IPS-20b (cell line): Measurements from ENCODE around the gene MGAT5.

Experiments used
- H3K27ac ChIP-seq: one replicate; pipeline ENCODE4 v1.5.1; 2013; ENCODE audit warnings: low read length
- H3K27me3 ChIP-seq: 2 replicates; pipeline ENCODE4 v1.6.1; 2013; ENCODE audit warnings: mild to moderate bottlenecking, low read length, inconsistent platforms; ENCODE audit not compliant: insufficient read depth
- H3K36me3 ChIP-seq: 2 replicates; pipeline ENCODE4 v1.6.1; 2013; ENCODE audit warnings: low read depth, mild to moderate bottlenecking, inconsistent platforms, low read length, moderate library complexity; ENCODE audit not compliant: insufficient read depth
- H3K4me1 ChIP-seq: 2 replicates; pipeline ENCODE4 v1.6.1; 2013; ENCODE audit warnings: mild to moderate bottlenecking, control low read depth, inconsistent platforms, low read length, moderate library complexity; ENCODE audit not compliant: insufficient read depth
- H3K4me3 ChIP-seq: 2 replicates; pipeline ENCODE4 v1.5.1; 2013; ENCODE audit warnings: mild to moderate bottlenecking, low read length, inconsistent platforms
- H3K9ac ChIP-seq: 2 replicates; pipeline ENCODE4 v1.6.1; 2013; ENCODE audit warnings: low read depth, mild to moderate bottlenecking, inconsistent platforms, low read length, moderate library complexity
- H3K9me3 ChIP-seq: 2 replicates; pipeline ENCODE4 v1.6.1; 2013; ENCODE audit warnings: mild to moderate bottlenecking, low read depth, low read length, inconsistent platforms; ENCODE audit not compliant: insufficient read depth

Gene MGAT5

GRCh38 chr2:134327367-134327766, 73.5 kb downstream of the MGAT5 start:
- no peaks in the 10 kb centered on the region for H3K9me3 ChIP-seq
- no peaks in the 10 kb centered on the region for H3K4me1 ChIP-seq
- H3K27me3 ChIP-seq = no peaks in the 10 kb centered on the region

GRCh38 chr2:134331081-134331480, 77.2 kb downstream of the MGAT5 start:
- no peak overlapping the region for H3K4me3 ChIP-seq
- no peaks in the 10 kb centered on the region for H3K27me3 ChIP-seq
- H3K36me3 ChIP-seq = no peaks in the 10 kb centered on the region
- H3K9me3 ChIP-seq = no peaks in the 10 kb centered on the region
- H3K9ac ChIP-seq = no peak overlapping the region
- no peak overlapping the region for H3K27ac ChIP-seq
- no peaks in the 10 kb centered on the region for H3K4me1 ChIP-seq

More at GRCh38 chr2:134327367-134327766, 73.5 kb downstream of the MGAT5 start:
- Histone ChIP-seq H3K27ac (no peak overlapping the region), H3K9ac (no peak overlapping the region), H3K36me3 (no peaks in the 10 kb centered on the region), H3K4me3 (no peak overlapping the region)

GRCh38 chr2:134333646-134334189, 79.8 kb downstream of the MGAT5 start:
- H3K4me3 ChIP-seq = no peak overlapping the region
- no peaks in the 10 kb centered on the region for H3K27me3 ChIP-seq
- H3K9ac ChIP-seq = no peak overlapping the region
- H3K9me3 ChIP-seq = no peaks in the 10 kb centered on the region
- peaks cover 7% of the 10 kb centered on the region; the same call in 1 of the 2 replicates for H3K36me3 ChIP-seq
- no peak overlapping the region for H3K27ac ChIP-seq
- H3K4me1 ChIP-seq = no peaks in the 10 kb centered on the region

GRCh38 chr2:134334542-134335353, 80.9 kb downstream of the MGAT5 start:
- H3K9ac ChIP-seq = no peak overlapping the region
- no peak overlapping the region for H3K4me3 ChIP-seq
- H3K9me3 ChIP-seq = no peaks in the 10 kb centered on the region
- H3K36me3 ChIP-seq = peaks cover 9% of the 10 kb centered on the region; the same call in 1 of the 2 replicates
- H3K27me3 ChIP-seq = no peaks in the 10 kb centered on the region
- H3K4me1 ChIP-seq = no peaks in the 10 kb centered on the region
- H3K27ac ChIP-seq = no peak overlapping the region

- Histone ChIP-seq H3K9me3 (no peaks in the 10 kb centered on the region), H3K27ac (no peak overlapping the region), H3K36me3 (peaks cover 9% of the 10 kb centered on the region; the same call in 1 of the 2 replicates), H3K4me1 (no peaks in the 10 kb centered on the region), H3K4me3 (no peak overlapping the region), H3K27me3 (no peaks in the 10 kb centered on the region), H3K9ac (no peak overlapping the region)
Measured at GRCh38 chr2:134335601-134336000, 81.7 kb downstream of the MGAT5 start.

GRCh38 chr2:134336352-134336751, 82.5 kb downstream of the MGAT5 start:
- H3K4me1 ChIP-seq = no peaks in the 10 kb centered on the region
- H3K36me3 ChIP-seq = peaks cover 9% of the 10 kb centered on the region; the same call in 1 of the 2 replicates
- H3K9me3 ChIP-seq = no peaks in the 10 kb centered on the region
- H3K27ac ChIP-seq = no peak overlapping the region
- H3K9ac ChIP-seq = no peak overlapping the region
- H3K4me3 ChIP-seq = no peak overlapping the region
- H3K27me3 ChIP-seq = no peaks in the 10 kb centered on the region

GRCh38 chr2:134336921-134337320, 83.0 kb downstream of the MGAT5 start:
- H3K27me3 ChIP-seq = no peaks in the 10 kb centered on the region
- no peaks in the 10 kb centered on the region for H3K9me3 ChIP-seq
- no peak overlapping the region for H3K4me3 ChIP-seq
- H3K36me3 ChIP-seq = peaks cover 9% of the 10 kb centered on the region; the same call in 1 of the 2 replicates
- no peak overlapping the region for H3K27ac ChIP-seq
- no peaks in the 10 kb centered on the region for H3K4me1 ChIP-seq
- H3K9ac ChIP-seq = no peak overlapping the region

- H3K36me3 ChIP-seq = peaks cover 9% of the 10 kb centered on the region; the same call in 1 of the 2 replicates
- no peak overlapping the region for H3K27ac ChIP-seq
- no peaks in the 10 kb centered on the region for H3K9me3 ChIP-seq
- no peak overlapping the region for H3K9ac ChIP-seq
- no peaks in the 10 kb centered on the region for H3K4me1 ChIP-seq
- no peaks in the 10 kb centered on the region for H3K27me3 ChIP-seq
- no peak overlapping the region for H3K4me3 ChIP-seq
Measured at GRCh38 chr2:134337631-134338030, 83.8 kb downstream of the MGAT5 start.

GRCh38 chr2:134338208-134338607, 84.3 kb downstream of the MGAT5 start:
- Histone ChIP-seq H3K27ac (no peak overlapping the region), H3K4me1 (no peaks in the 10 kb centered on the region), H3K27me3 (no peaks in the 10 kb centered on the region), H3K36me3 (peaks cover 9% of the 10 kb centered on the region; the same call in 1 of the 2 replicates), H3K9ac (no peak overlapping the region), H3K9me3 (no peaks in the 10 kb centered on the region), H3K4me3 (no peak overlapping the region)

GRCh38 chr2:134341476-134341875, 87.6 kb downstream of the MGAT5 start:
- Histone ChIP-seq H3K9me3 (no peaks in the 10 kb centered on the region), H3K27me3 (no peaks in the 10 kb centered on the region), H3K36me3 (peaks cover 9% of the 10 kb centered on the region; the same call in 1 of the 2 replicates), H3K4me3 (no peak overlapping the region), H3K4me1 (no peaks in the 10 kb centered on the region), H3K9ac (no peak overlapping the region), H3K27ac (no peak overlapping the region)

GRCh38 chr2:134344954-134345697, 91.3 kb downstream of the MGAT5 start:
- Histone ChIP-seq H3K27ac (no peak overlapping the region), H3K36me3 (peaks cover 8% of the 10 kb centered on the region; the same call in 1 of the 2 replicates), H3K27me3 (no peaks in the 10 kb centered on the region), H3K4me1 (no peaks in the 10 kb centered on the region), H3K9me3 (no peaks in the 10 kb centered on the region), H3K4me3 (no peak overlapping the region), H3K9ac (no peak overlapping the region)
